Measurements from ENCODE around the gene ACADM. TPM values are rescaled to one million over a fixed set of nuclear protein-coding genes. Genes with fewer than 3 reads are reported as not detected.

The ACADM gene
- 77.6 TPM for total RNA-seq

GRCh38 chr1:75724472-75725022, at the start of gene ACADM:
Gene ACADM (plus strand): TSS chr1:75724709. CDS start chr1:75724788, 79 bp downstream.

GRCh38 chr1:75785983-75786853, 61.7 kb downstream of the ACADM start, which contains the start of gene RABGGTB:
Gene RABGGTB (plus strand): TSS chr1:75786256. CDS start chr1:75786272, 16 bp downstream.

GRCh38 chr1:75796376-75797272, 72.1 kb downstream of the ACADM start, which contains the start of gene MSH4:
Gene MSH4 (plus strand): TSS chr1:75796882. CDS start chr1:75796986, 104 bp downstream.

Other genes with a start within 250 kb of the ACADM start
- 19.1 TPM for gene SLC44A5, start 113.6 kb upstream of the ACADM start, total RNA-seq
- gene RABGGTB, start 61.5 kb downstream of the ACADM start, total RNA-seq: 101 TPM
- gene MSH4, start 72.2 kb downstream of the ACADM start, total RNA-seq: 0.77 TPM
- gene ASB17, start 207.7 kb downstream of the ACADM start, total RNA-seq: not detected